CD14-positive monocyte (primary cell): Measurements from ENCODE around the gene VAMP5. TPM values are rescaled to one million over a fixed set of nuclear protein-coding genes. Genes with fewer than 3 reads are reported as not detected.

ENCODE experiments used
- DNase-seq, 3 donors: peaks; one replicate each; pipeline ENCODE4 v3.0.0-alpha.2; 2011 to 2022
- H2AFZ ChIP-seq: 2 replicates; pipeline ENCODE4 v1.6.0; 2012; ENCODE audit warnings: mild to moderate bottlenecking, low read depth, low read length, inconsistent platforms; ENCODE audit not compliant: insufficient read depth, poor library complexity, severe bottlenecking
- H3K27ac ChIP-seq, 2 donors: 1 replicate in 1 of 2; 2 replicates in 1 of 2; pipeline ENCODE4 v1.5.1; 2012 to 2013; ENCODE audit warnings: low read length in 2 of 2, control low read depth in 1 of 2, inconsistent platforms in 1 of 2, low read depth in 1 of 2, mild to moderate bottlenecking in 1 of 2
- H3K27me3 ChIP-seq, 2 donors: one replicate each; pipeline versions ENCODE4 v1.6.0 to v1.6.1; 2011 to 2013; ENCODE audit warnings: low read length in 2 of 2; ENCODE audit not compliant: control insufficient read depth in 2 of 2, insufficient read depth in 2 of 2
- H3K36me3 ChIP-seq, 2 donors: replicated peaks in 1 of 2; 1 replicate in 1 of 2; 2 replicates in 1 of 2; pipeline versions ENCODE4 v1.5.1 to v1.6.1; 2012 to 2013; ENCODE audit warnings: low read length in 2 of 2, control low read depth in 1 of 2, inconsistent platforms in 1 of 2, mild to moderate bottlenecking in 1 of 2; ENCODE audit not compliant: insufficient read depth in 2 of 2, control insufficient read depth in 1 of 2
- H3K4me1 ChIP-seq, 2 donors: 1 replicate in 1 of 2; 2 replicates in 1 of 2; pipeline versions ENCODE4 v1.5.1 to v1.6.1; 2012 to 2013; ENCODE audit warnings: low read length in 2 of 2, control low read depth in 1 of 2, inconsistent platforms in 1 of 2, mild to moderate bottlenecking in 1 of 2, moderate library complexity in 1 of 2; ENCODE audit not compliant: insufficient read depth in 2 of 2, control insufficient read depth in 1 of 2
- H3K4me2 ChIP-seq: replicated peaks from 2 replicates; pipeline ENCODE3; 2012; ENCODE audit warnings: low read length, moderate library complexity, mild to moderate bottlenecking; ENCODE audit not compliant: poor library complexity, severe bottlenecking; ENCODE audit errors: extremely low read depth
- H3K4me3 ChIP-seq, 3 experiments: fragments of 200-600 bp in 1 of 3; sonication (generic) in 1 of 3; replicated peaks in 1 of 3; 1 replicate in 2 of 3; 2 replicates in 1 of 3; pipeline ENCODE4 v1.5.1; 2011 to 2013; ENCODE audit warnings: low read length in 3 of 3, mild to moderate bottlenecking in 3 of 3, control low read depth in 2 of 3, low read depth in 2 of 3, inconsistent platforms in 1 of 3, moderate library complexity in 1 of 3
- H3K79me2 ChIP-seq: 2 replicates; pipeline ENCODE4 v1.6.0; 2012; ENCODE audit warnings: mild to moderate bottlenecking, control low read depth, inconsistent platforms, low read length, moderate library complexity; ENCODE audit not compliant: insufficient read depth
- H3K9ac ChIP-seq: 2 replicates; pipeline ENCODE4 v1.6.0; 2017; ENCODE audit warnings: low read length, mild to moderate bottlenecking; ENCODE audit not compliant: insufficient read depth, poor library complexity, severe bottlenecking
- H3K9me3 ChIP-seq, 2 donors: replicated peaks in 1 of 2; 1 replicate in 1 of 2; 2 replicates in 1 of 2; pipeline versions ENCODE4 v1.5.1 to v1.6.1; 2012 to 2013; ENCODE audit warnings: low read length in 2 of 2, control low read depth in 1 of 2; ENCODE audit not compliant: control insufficient read depth in 1 of 2, insufficient read depth in 1 of 2
- H4K20me1 ChIP-seq: 2 replicates; pipeline ENCODE4 v1.6.0; 2012; ENCODE audit warnings: mild to moderate bottlenecking, low read length, control low read depth, moderate library complexity; ENCODE audit not compliant: insufficient read depth
- H3K27ac Mint-ChIP-seq, 7 donors: one replicate each; pipeline ENCODE4 v1.8.0; 2020; ENCODE audit warnings: mild to moderate bottlenecking in 7 of 7, mixed read lengths in 7 of 7, moderate library complexity in 6 of 7, inconsistent platforms in 2 of 7
- H3K27me3 Mint-ChIP-seq, 3 donors: one replicate each; pipeline ENCODE4 v1.8.0; 2021 to 2022; ENCODE audit warnings: low read depth in 3 of 3, mild to moderate bottlenecking in 3 of 3, mixed read lengths in 3 of 3, moderate library complexity in 3 of 3, inconsistent platforms in 1 of 3
- H3K36me3 Mint-ChIP-seq, 2 donors: one replicate each; pipeline ENCODE4 v1.8.0; 2020; ENCODE audit warnings: mixed read lengths in 2 of 2, inconsistent platforms in 1 of 2, mild to moderate bottlenecking in 1 of 2
- H3K4me1 Mint-ChIP-seq: one replicate; pipeline ENCODE4 v1.8.0; 2020; ENCODE audit warnings: mild to moderate bottlenecking, mixed read lengths
- H3K4me3 Mint-ChIP-seq, 2 donors: one replicate each; pipeline ENCODE4 v1.8.0; 2020; ENCODE audit warnings: mild to moderate bottlenecking in 2 of 2, mixed read lengths in 2 of 2, moderate library complexity in 1 of 2
- H3K9me3 Mint-ChIP-seq, 7 donors: one replicate each; pipeline ENCODE4 v1.8.0; 2020 to 2022; ENCODE audit warnings: mixed read lengths in 7 of 7, mild to moderate bottlenecking in 6 of 7, moderate library complexity in 6 of 7, inconsistent platforms in 2 of 7
- WGBS: methylation state at CpG from one replicate; pipeline ENCODE4 v1.1.5; 2013; ENCODE audit warnings: missing lambda C conversion rate; ENCODE audit not compliant: insufficient coverage; 5-methylcytosine and 5-hydroxymethylcytosine counted together
- intact Hi-C, 2 donors: fragments of 100-400 bp; cut with micrococcal nuclease; formaldehyde crosslinking; loops; one replicate each; pipeline versions ENCODE4 v1.15.0 to v1.15.1; 2023
- polyA plus RNA-seq, 3 donors: library from polyadenylated mRNA; depleted of rRNA in 1 of 3; unstranded in 2 of 3; stranded (reverse) in 1 of 3; fragments of 300-500 nt in 2 of 3; fragments of >200 nt in 1 of 3; fragmentation: Illumina TruSeq in 2 of 3; gene quantifications; 1 replicate in 2 of 3; 2 replicates in 1 of 3; pipeline ENCODE4 v1.2.3, GENCODE V29; 2012 to 2021
- TF ChIP-seq, protein P1 (sequence below): fragments of 200-600 bp; IDR thresholded peaks from one replicate; pipeline ENCODE4 v1.8.0; 2022; ENCODE audit warnings: antibody characterized with exemption, mild to moderate bottlenecking

Gene VAMP5
- polyA plus RNA-seq, 3 donors, result 154 to 251 (median 171) TPM

DNA sequence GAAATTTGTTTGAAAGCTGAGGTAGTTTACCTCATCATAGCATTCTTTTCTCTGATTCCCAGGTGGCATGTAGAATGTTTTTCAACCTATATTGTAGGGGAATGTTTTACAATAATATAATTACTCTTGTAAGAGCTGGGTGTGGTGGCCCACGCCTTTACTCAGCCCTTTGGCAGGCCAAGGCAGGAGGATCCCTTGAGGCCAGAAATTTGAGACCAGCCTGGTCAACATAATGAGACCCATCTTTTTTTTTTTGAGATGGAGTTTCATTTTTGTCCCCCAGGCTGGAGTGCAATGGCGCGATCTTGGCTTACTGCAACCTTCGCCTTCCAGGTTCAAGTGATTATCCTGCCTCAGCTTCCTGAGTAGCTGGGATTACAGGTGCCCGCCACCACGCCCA, 35.4 kb downstream of the VAMP5 start:
- Histone ChIP-seq H3K4me3 (no peak overlapping the region), H2AFZ (no peak overlapping the region), H3K27me3 (no peaks in the 10 kb centered on the region), H3K27ac (no peak overlapping the region), H3K4me1 (peaks cover 17 to 21% of the 10 kb centered on the region in 2 donors), H3K79me2 (peaks cover 64% of the 10 kb centered on the region), H4K20me1 (peaks cover 51% of the 10 kb centered on the region), H3K36me3 (peaks cover 50 to 60% of the 10 kb centered on the region in 2 donors), H3K4me2 (no peak overlapping the region), H3K9ac (no peak overlapping the region), H3K9me3 (no peaks in the 10 kb centered on the region)
- Mint-ChIP-seq H3K36me3 (peaks cover 39 to 61% of the 10 kb centered on the region in 2 donors), H3K27ac (no peak overlapping the region), H3K27me3 (peaks cover 0 to 2% (median 0%) of the 10 kb centered on the region in 3 donors), H3K4me1 (peaks cover 16% of the 10 kb centered on the region), H3K9me3 (no peaks in the 10 kb centered on the region), H3K4me3 (no peak overlapping the region)
- no peak for DNase-seq
- TF ChIP-seq, protein P1, sequence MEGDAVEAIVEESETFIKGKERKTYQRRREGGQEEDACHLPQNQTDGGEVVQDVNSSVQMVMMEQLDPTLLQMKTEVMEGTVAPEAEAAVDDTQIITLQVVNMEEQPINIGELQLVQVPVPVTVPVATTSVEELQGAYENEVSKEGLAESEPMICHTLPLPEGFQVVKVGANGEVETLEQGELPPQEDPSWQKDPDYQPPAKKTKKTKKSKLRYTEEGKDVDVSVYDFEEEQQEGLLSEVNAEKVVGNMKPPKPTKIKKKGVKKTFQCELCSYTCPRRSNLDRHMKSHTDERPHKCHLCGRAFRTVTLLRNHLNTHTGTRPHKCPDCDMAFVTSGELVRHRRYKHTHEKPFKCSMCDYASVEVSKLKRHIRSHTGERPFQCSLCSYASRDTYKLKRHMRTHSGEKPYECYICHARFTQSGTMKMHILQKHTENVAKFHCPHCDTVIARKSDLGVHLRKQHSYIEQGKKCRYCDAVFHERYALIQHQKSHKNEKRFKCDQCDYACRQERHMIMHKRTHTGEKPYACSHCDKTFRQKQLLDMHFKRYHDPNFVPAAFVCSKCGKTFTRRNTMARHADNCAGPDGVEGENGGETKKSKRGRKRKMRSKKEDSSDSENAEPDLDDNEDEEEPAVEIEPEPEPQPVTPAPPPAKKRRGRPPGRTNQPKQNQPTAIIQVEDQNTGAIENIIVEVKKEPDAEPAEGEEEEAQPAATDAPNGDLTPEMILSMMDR, result no peak
- intact Hi-C loops, result loop anchor here (10.0 kb wide), 2 partner anchors 205 to 485 kb away; partner anchors contain the start of genes POLR1A (in 2 of the 2), PTCD3 (in 2 of the 2), CAPG (in 1 of the 2) and SH2D6 (in 1 of the 2)
- 94% methylated on average over 6 of the region's 6 CpGs for WGBS

- H3K27me3 Mint-ChIP-seq, result peaks cover 0 to 2% (median 0%) of the 10 kb centered on the region in 3 donors
- Histone ChIP-seq H2AFZ (no peak overlapping the region), H3K79me2 (peaks cover 59% of the 10 kb centered on the region), H3K9me3 (no peaks in the 10 kb centered on the region), H3K9ac (no peak overlapping the region), H3K27ac (no peak overlapping the region), H3K4me3 (no peak overlapping the region), H3K4me1 (peaks cover 11 to 15% of the 10 kb centered on the region in 2 donors), H3K27me3 (no peaks in the 10 kb centered on the region), H4K20me1 (peaks cover 54% of the 10 kb centered on the region), H3K36me3 (peaks cover 67 to 77% of the 10 kb centered on the region in 2 donors), H3K4me2 (no peak overlapping the region)
- no CpG with 5 or more reads among the region's 1 CpG for WGBS
- no peaks in the 10 kb centered on the region for H3K9me3 Mint-ChIP-seq
- intact Hi-C loops, result no loop called here
- DNase-seq, result no peak
- H3K4me3 Mint-ChIP-seq, result no peak overlapping the region
- peaks cover 12% of the 10 kb centered on the region for H3K4me1 Mint-ChIP-seq
- TF ChIP-seq, protein P1, result no peak
- peaks cover 55 to 79% of the 10 kb centered on the region in 2 donors for H3K36me3 Mint-ChIP-seq
- peak overlapping the region in 2 of 7 donors; percentile 18 to 33 for H3K27ac Mint-ChIP-seq
Observed at GRCh38 chr2:85621338-85621737, 37.1 kb downstream of the VAMP5 start.
